Stimulated activated CD4-positive, alpha-beta T cell treated with anti-CD3 and anti-CD28 coated beads, Interleukin-1b, Interleukin-23, amount 100 ng/mL, for 4 hours (primary cell): Measurements from ENCODE around the gene IGLON5.

ENCODE experiments used
- DNase-seq, 2 donors: peaks; one replicate each; pipeline ENCODE4 v3.0.0-alpha.2; 2020; ENCODE audit warnings: low read depth in 2 of 2

IGLON5 gene

DNA sequence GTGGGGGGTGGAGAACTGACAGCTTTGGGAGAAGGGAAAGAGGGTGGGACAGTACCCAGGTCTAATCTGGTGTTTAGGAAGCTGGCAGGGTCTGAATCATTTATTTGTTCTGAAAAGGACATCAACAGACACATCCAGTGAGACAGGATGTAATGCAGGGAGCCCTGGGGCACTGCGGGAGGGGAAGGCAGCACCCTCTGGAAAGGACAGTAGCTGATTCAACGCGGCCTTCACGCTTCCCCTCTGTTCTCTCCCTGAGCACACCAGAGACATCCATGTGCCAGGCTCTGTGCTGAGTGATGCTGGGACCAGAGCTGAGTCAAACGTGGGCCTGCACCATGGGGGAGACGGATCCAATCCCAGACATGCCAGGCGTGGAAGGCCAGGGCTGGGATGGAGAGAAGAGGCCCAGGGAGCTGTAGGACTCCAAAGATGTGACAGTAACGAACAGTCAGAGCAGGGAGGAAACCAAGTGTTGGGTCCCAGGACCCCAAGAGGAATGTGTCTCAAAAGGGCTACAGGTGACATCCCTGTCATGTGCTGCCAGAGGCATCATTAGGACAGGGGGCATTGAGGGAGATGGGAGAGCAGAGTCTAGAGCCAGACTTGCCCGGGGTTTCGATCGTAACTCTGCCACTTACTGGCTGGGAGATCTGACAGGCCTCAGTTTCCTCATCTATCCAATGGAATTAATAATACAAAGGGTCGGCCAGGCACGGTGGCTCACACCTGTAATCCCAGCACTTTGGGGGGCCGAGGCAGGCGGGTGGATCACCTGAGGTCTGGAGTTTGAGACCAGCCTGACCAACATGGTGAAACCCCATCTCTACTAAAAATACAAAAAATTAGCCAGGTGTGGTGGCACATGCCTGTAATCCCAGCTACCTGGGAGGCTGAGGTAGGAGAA lies 53.0 kb downstream of the IGLON5 start:
- DNase-seq = no peak

DNA sequence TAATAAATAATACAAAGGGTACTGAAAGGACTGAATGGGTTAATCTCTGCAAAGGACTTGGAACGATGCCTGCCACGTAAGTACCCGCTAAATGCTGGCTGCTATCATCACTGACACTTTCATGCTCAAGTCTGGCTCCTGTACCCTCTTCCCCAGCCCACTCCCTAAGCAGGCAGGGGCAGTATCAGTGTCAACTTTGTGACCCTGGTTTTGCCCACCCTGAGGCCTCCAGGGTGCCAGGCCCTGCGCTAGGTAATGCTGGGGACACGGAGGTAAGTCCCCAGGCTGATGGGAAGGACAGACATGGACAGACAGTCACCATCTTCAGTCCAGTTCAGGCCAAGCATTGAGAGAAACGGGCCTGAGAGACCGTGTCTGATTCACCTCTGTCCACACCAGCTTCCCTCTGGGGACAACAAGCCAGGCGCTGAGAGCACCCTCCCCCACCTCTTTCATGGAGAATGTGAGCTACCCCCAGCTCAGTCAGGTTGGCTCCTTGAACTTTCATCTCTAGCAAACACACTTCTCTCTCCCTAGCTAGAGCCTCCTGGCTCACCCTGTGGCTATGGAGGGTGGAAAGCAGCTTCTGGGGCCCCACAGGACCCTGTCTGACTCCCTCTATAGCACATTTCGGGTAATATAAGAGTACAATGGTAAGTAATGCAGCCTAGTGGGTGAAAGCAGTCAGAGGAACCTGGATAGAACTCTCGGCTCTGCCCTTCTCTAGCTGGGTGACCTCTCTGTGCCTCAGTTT lies 53.9 kb downstream of the IGLON5 start:
- DNase-seq = no peak

DNA sequence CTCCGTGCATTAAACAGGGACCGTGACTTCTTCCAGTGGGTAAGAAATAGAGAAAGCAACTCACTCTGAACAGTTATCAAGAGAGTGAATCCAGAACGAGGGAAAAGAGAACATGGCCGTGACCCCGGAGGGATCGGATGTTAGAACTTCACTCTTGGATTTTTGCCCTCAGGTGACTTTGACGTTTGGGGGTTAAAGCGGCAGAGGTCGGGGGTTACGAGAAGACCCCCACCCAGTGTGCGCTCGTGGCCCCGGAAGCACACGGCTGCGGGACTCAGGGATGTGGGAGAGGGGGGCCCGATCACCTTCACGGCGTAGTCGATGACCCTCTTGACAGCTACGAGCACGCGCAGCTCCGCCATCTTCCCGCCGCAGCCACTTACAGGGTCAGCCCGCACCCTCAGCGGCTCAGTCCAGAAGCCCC lies 54.5 kb downstream of the IGLON5 start, which contains the start of gene ETFB:
ETFB (minus strand) TSS at position 424 of the 424 bp plus-strand sequence; CDS start at position 362, 62 bp downstream.
- DNase-seq = no peak

DNA sequence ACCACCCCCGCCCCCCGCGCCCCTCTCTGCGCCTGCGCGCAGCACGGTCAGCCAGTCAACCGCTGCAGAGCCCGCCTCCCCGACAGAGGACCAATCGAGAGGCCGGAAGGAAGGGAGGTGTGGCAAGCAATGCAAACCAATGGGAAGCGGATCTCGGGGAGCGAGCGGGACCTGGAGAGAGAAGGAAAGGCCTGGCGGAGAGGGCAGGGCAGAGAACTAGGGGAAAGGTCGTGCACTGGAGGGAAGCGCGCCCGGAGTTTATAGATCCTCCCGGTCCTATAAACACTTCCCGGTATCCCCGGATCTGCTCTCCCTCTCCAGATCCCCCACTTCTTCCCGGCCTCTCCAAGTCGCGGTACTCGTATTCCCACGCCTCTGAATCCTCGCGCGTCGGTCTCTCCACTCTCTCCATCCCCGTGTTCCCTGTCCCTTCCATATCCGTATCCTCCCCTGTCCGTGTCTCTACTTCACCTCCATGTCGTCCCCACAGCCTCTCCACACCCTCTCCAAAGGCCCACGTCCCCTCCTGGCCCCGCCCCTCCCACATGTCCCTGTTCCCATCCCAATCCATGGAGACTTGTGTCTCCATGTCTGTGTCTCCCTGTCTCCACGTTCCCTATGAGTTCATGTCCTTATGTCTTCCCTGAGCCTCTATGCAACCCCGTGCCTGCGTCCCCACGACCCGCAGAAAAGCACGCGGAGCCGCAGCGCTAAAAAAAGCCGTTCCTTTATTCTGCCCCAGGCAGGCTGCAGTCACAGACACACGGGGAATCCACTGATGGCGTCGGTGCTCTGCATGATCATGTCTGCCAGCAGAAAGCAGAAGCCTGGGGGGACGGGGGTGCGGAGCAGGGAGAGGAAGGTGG lies 55.2 kb downstream of the IGLON5 start:
- DNase-seq = peak; percentile 85 to 88

DNA sequence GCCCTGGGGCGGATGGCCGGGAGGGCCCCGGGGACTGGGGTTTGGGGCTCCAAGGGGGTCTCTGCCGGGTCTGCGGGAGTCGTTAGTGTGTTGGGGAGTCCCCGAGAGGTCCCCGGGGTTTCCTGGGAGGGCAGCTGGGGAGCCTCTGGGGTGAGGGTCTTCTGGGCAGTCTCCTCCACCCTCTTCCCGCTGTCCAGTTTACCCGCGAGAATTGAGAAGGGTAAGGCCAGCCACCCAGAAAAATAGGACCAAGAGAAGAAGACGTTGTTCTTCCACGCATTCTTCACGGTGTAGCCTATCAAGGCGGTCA lies 55.8 kb downstream of the IGLON5 start:
- DNase-seq = no peak

DNA sequence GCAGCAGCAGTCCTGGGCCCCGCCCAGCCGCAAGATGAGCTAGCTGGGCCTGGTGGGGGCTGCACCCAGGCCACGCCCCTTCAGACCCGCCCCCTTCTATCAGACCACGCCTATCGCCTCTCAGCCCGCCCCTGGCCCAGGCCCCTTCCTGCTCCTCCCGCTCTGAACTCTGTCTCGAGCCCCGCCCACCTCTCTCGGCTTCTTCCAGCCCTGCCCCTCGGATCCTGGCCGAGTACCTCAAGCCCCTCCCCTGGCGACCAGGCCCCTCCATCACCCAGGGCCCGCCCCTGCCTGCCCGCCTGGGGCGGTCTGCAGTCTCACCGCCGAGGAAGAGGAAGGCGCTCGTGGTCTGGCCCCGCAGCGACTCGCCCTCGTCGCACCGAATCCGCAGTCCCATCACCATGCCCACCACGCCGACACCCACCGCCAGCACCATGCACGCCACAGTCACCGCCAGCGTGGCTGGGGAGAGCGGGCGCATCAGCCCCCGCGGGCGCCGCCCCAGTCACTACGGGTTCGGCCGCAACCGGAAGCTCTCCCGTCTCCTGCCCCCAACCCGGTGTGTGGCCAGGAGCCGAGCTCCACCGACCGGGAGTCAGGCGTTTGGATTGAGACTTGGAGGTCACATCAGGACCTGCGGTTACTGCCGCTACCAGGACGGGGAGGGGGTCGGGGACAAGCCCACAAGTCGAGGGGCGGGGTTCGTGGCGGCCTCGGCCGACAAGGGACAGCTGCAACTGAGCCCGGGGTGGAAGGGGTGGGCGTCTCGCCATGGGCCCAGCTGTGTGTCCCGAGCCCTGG lies 56.3 kb downstream of the IGLON5 start:
- DNase-seq = peak; percentile 97 to 98

DNA sequence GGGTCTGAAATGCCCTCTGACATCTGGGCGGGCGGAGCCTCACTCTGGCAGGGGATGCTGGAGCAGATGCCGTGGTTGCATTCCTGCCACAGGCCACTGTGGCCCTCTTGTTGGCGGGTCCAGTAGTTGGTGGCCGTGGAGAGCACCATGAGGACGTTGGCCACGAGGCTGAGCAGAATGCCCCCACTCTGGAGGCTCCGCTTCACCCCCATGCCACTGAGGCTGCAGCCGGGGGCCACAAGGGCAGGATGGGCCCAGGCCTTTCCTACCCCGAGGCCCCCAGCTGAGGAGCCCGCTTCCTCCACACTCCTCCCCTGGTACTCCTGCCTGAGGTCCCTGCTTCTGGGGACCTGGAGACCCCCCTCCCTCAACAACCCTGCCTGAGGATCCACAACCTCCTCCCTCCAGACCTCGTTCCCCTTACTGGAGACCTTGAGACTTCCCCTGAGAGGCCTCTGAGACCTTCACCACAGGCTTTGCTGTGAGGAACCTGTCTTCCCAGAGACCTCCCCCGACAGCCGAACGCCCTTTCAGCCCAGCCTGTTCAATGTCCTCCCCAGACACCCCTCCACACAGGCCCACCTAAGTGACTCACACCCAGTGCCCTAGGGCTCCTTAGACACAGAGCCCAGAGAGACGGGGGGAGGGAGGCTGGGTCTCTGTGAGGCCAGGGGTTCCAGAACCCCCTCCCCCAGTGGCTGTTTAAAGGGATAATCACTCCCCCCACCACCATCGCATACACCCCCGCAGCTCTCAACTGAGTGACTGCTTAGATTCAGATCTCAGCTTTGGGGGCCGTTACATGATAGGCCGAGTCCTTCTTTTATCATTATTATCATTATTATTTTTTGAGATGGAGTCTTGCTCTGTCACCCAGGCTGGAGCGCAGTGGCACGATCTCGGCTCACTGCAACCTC lies 57.2 kb downstream of the IGLON5 start, which contains the start of gene CLDND2:
CLDND2 (minus strand) TSS at position 638 of the 917 bp plus-strand sequence; CDS start at position 212, 426 bp downstream.
- no peak for DNase-seq

DNA sequence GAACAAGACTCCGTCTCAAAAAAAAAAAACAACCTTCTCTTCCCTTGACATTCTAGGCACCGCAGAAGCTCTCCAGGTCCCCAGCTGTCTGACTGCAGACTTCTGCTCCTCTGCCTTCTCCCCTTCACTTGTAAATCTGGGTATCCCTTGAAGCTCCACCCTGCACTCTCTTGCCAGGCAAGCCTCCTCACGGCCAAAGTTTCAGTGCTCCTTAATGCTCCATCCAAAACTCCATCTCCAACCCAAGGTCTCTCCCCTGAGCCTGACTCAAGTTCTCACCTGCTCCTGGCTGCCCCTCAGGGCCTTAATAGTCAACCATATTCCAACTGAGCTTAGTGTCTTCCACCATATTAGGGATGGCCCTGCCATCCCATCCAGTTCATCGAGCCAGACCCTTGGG lies 58.8 kb downstream of the IGLON5 start:
- DNase-seq = no peak

DNA sequence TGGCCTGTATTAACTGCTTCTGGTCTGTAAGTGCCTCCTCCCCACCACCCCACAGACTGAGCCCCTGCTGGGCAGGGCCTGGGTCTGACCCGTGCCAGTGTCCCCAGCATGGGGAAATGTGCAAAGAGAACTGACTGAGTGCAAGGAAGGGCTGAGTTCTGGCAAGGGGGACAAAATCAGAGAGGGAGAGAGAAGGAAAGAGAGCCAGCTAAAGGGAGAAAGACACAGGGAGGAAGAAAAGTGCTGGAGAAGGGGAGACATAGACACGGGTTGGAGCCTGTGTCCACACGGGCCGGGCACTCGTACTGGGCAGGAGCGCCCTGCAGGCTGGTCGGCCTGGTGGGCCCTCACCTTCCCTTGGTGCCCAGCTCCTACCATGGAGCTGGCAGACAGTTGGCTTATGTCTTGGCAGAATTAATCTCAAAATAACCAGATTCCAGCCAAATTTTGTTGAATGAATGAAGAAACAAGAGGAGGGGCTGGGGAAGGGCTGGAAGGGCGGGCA lies 59.8 kb downstream of the IGLON5 start:
- no peak for DNase-seq

DNA sequence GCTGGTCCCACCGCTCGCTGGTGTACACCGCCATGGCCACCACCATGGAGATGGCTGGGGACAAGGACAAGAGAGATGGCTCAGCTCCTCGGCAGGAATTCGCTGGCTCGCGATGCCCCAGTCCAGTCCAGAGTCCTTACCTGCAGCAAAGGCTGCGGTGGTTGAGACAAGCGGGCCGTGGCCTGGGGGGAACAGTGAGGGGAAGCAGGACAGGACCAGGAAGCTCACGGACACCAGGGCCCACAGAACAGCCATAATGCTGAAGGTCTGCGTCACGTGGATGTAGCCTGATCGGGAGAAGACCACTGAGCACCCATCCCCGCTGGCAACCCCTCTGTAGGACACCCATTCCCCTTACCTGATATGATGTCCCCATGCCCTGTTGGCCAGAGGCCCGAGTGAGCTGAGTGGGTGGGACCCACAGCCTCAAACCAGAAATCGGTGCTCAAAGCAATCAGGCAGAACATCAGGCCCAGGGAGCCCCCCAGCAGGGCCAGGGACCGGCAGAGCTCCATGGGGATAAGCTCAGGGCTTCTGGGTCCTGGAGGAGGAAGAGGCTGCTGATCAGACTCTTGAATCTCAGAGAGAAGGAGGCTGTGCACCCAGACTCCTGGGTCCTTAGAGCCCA lies 60.7 kb downstream of the IGLON5 start:
- no peak for DNase-seq

DNA sequence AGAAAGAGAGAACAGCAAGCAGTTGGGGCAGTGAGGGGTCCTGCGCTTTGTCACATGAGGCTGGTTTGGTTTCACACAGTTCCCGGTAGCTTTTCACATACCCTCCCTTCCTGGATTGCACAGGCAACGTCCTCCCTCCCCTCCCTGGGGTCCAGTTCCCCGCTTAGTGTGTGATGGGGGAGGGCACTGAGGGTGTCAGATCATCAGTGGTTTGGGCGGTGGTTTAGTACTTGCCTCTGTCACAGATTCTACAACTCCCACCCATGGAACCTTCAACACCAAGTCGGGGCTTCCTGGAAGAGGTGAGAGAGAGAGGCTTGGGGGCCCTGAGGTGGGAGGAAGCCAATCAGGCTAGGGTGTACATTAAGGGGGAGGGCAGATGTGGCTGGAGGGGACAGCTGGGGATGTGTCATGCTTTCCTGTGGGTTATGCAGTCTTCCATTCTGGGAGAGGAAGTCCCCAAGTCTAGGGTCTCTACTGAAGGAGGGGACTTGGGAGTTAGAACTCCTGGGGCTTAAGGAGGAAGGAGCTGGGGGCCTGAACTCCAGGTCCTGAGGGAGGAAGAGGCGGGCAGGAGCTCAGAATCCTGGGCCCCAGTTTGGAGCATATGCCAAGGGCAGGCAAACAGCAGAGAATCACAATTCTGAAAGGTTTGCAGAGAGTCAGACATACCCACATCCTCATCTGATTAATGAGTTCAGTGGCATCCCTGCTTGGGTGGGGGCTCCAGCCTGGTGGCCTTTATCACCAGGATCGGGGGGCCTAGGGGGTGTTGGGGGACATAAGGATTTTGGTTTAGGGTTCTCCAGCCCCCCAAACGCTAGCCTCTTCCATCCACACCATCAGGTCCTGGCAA lies 61.4 kb downstream of the IGLON5 start, which contains the start of gene NKG7:
NKG7 (minus strand) TSS at position 6 of the 856 bp plus-strand sequence. CDS start 119 bp downstream, outside the sequence.
- peak; percentile 42 to 58 for DNase-seq

DNA sequence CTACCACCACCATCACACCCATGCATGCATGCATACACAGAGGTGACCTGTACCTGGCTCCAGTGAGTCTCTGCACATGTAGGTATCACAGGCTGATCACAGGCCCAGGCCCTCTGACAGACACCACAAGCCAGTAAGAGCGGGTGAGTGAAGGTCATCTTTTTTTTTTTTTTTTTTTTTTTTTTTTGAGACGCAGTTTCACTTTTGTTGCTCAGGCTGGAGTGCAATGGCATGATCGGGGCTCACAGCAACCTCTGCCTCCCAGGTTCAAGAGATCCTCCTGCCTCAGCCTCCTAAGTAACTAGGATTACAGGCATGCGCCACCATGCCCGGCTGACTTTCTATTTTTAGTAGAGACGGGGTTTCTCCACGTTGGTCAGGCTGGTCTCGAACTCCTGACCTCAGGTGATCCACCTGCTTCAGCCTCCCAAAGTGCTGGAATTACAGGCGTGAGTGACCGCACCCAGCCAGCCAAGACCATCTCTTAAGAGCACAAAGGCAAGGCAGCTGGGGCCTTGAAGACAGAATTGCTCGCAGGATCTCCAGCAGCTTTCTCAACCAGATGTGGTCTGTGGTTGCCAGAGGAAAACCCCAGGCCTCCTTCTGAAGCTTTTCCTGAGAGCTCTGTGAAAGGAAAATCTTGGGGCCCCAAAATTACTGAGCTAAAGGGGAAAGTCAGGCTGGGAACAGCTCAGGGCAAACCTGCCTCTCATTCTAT lies 64.2 kb downstream of the IGLON5 start:
- DNase-seq = no peak

DNA sequence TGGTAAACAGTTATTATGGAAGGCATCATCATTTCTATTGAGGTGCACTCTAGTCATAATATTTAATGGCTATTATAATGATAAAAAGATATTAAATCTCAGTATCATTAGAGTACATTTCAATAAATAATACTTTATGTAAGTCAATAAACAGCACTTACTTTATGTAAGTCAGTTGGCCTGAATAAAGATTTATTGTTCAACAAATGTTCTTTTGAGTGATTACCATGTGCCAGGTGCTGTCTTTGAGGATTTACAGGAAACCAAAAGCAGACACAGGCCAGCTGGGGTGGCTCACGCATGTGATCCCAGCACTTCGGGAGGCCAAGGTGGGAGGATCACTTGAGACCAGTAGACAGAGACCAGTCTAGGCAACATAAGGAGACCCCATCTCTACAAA lies 66.0 kb downstream of the IGLON5 start:
- DNase-seq = no peak

DNA sequence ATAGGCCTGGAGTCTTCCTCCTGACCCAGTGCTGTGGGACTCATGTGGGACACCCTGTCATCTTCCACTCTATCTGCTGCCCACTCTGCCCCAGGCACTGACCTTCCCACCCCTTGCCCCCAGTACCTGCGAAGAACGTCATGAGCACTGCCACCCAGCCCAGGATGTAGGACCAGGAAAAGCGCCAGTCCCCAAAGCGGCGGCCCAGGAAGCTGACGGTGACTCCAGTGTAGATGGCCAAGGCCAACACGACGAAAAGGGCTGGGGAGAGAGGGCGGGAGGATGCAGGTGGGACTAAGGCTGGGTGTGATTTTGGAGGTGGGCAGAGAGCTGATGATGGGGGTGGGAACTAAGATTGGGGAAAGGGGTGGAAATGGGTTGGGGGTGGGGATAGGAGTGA lies 68.9 kb downstream of the IGLON5 start:
- DNase-seq = no peak
